HCT116 (cell line): ENCODE results near the gene PNMT. TPM values are rescaled to one million over a fixed set of nuclear protein-coding genes. Genes with fewer than 3 reads are reported as not detected.

ENCODE experiments used
- ATAC-seq: fragments of 200-7000 bp; cut with Tn5 transposase; 2 replicates; pipeline ENCODE4 v1.9.1; 2020; ENCODE audit warnings: mild to moderate bottlenecking, moderate library complexity
- BruUV-seq: library from RNA; stranded (reverse); fragments of 400-500 nt; replicated peaks from 2 replicates; lab custom pipeline; 2021; lab: Mats Ljungman, UMichigan
- CTCF ChIA-PET: fragments of 300-600 bp; sonication (Branson Sonifier 250); formaldehyde crosslinking; loops from one replicate; lab custom pipeline; 2021; ENCODE audit warnings: antibody characterized with exemption; lab: Charles Lee
- POLR2A ChIA-PET: fragments of 300-600, 350-600 bp; sonication (Branson Sonifier 250); formaldehyde crosslinking; loops from one replicate; lab custom pipeline; 2021; ENCODE audit warnings: antibody characterized with exemption; lab: Charles Lee
- RAD21 ChIA-PET, 2 experiments: fragments of 300-600 bp; sonication (Branson Sonifier 250); formaldehyde crosslinking; loops; one replicate each; lab custom pipeline; 2023; ENCODE audit warnings: low total read pairs in 2 of 2; ENCODE audit not compliant: uncharacterized antibody in 2 of 2, unreplicated experiment in 2 of 2, low non-redundant PET in 1 of 2; lab: Charles Lee
- DNase-seq: peaks from one replicate; pipeline ENCODE4 v3.0.0-alpha.2; 2010; ENCODE audit warnings: low read depth, low spot score
- H2AFZ ChIP-seq: fragments of 200-600 bp; shearing (Covaris generic), sonication (generic); 2 replicates; pipeline ENCODE4 v1.6.1; 2017; ENCODE audit warnings: low read depth, mixed run types, mixed read lengths, antibody characterized with exemption, low read length; ENCODE audit not compliant: poor library complexity, severe bottlenecking
- H3K27ac ChIP-seq: 2 replicates; pipeline ENCODE4 v1.5.1; 2012; ENCODE audit warnings: low read depth, low read length
- H3K27me3 ChIP-seq: fragments of 200-600 bp; sonication (generic); 2 replicates; pipeline ENCODE4 v1.6.1; 2016; ENCODE audit warnings: mixed run types, low read length, mixed read lengths; ENCODE audit not compliant: insufficient read depth
- H3K36me3 ChIP-seq, 2 experiments: fragments of 200-500 bp in 1 of 2; fragments of 200-600 bp in 1 of 2; sonication (Bioruptor generic) in 1 of 2; sonication (generic) in 1 of 2; 2 replicates each; pipeline versions ENCODE4 v1.5.1 to v1.6.1; 2014 to 2016; ENCODE audit warnings: low read length in 2 of 2, inconsistent platforms in 1 of 2, mixed read lengths in 1 of 2, mixed run types in 1 of 2; ENCODE audit not compliant: insufficient read depth in 2 of 2, control insufficient read depth in 1 of 2
- H3K4me1 ChIP-seq, 2 experiments: fragments of 200-600 bp in 1 of 2; sonication (generic) in 1 of 2; 2 replicates each; pipeline versions ENCODE4 v1.5.1 to v1.6.1; 2012 to 2017; ENCODE audit warnings: low read length in 2 of 2, inconsistent platforms in 1 of 2, mild to moderate bottlenecking in 1 of 2, mixed read lengths in 1 of 2, mixed run types in 1 of 2, moderate library complexity in 1 of 2; ENCODE audit not compliant: insufficient read depth in 2 of 2, control insufficient read depth in 1 of 2
- H3K4me2 ChIP-seq: fragments of 200-600 bp; sonication (generic); 2 replicates; pipeline ENCODE4 v1.6.1; 2017; ENCODE audit warnings: mixed run types, low read length, mixed read lengths
- H3K4me3 ChIP-seq, 2 experiments: fragments of 200-600 bp in 1 of 2; sonication (generic) in 1 of 2; replicated peaks in 1 of 2; 2 replicates each; pipeline ENCODE4 v1.5.1; 2011 to 2016; ENCODE audit warnings: low read length in 2 of 2, control low read depth in 1 of 2, low read depth in 1 of 2, mild to moderate bottlenecking in 1 of 2, mixed read lengths in 1 of 2, mixed run types in 1 of 2
- H3K79me2 ChIP-seq: fragments of 200-600 bp; sonication (generic); 2 replicates; pipeline ENCODE4 v1.6.1; 2017; ENCODE audit warnings: mild to moderate bottlenecking, mixed run types, low read length, moderate library complexity, mixed read lengths; ENCODE audit not compliant: insufficient read depth
- H3K9ac ChIP-seq: fragments of 200-600 bp; sonication (generic); 2 replicates; pipeline ENCODE4 v1.6.1; 2016; ENCODE audit warnings: low read length, mixed read lengths
- H3K9me2 ChIP-seq: fragments of 200-600 bp; sonication (generic), shearing (Covaris generic); 2 replicates; pipeline ENCODE4 v1.6.1; 2017; ENCODE audit warnings: mixed run types, mild to moderate bottlenecking, moderate library complexity; ENCODE audit not compliant: insufficient read depth
- H3K9me3 ChIP-seq, 2 experiments: fragments of 200-500 bp in 1 of 2; fragments of 200-600 bp in 1 of 2; sonication (Bioruptor generic) in 1 of 2; sonication (generic) in 1 of 2; 2 replicates each; pipeline ENCODE4 v1.6.1; 2014 to 2017; ENCODE audit warnings: low read length in 2 of 2, mixed read lengths in 2 of 2, inconsistent platforms in 1 of 2, low read depth in 1 of 2, mild to moderate bottlenecking in 1 of 2, mixed run types in 1 of 2, moderate library complexity in 1 of 2; ENCODE audit not compliant: control insufficient read depth in 1 of 2, insufficient read depth in 1 of 2
- H4K20me1 ChIP-seq: fragments of 200-600 bp; sonication (generic), shearing (Covaris generic); 2 replicates; pipeline ENCODE4 v1.6.1; 2017; ENCODE audit warnings: mixed run types, mild to moderate bottlenecking, moderate library complexity; ENCODE audit not compliant: insufficient read depth
- ATF3 ChIP-seq: IDR thresholded peaks from 2 replicates; pipeline ENCODE4 v1.6.1; 2012
- CTCF ChIP-seq, 3 experiments: fragments of 200-600 bp in 1 of 3; sonication (generic) in 1 of 3; IDR thresholded peaks in 2 of 3; conservative IDR thresholded peaks in 1 of 3; 2 replicates each; pipeline ENCODE4 v1.5.1; 2012 to 2017; ENCODE audit warnings: low read depth in 2 of 3, low read length in 2 of 3, antibody characterized with exemption in 1 of 3, borderline replicate concordance in 1 of 3, control low read depth in 1 of 3, mild to moderate bottlenecking in 1 of 3, mixed read lengths in 1 of 3, mixed run types in 1 of 3, moderate library complexity in 1 of 3; ENCODE audit not compliant: insufficient read depth in 1 of 3
- EZH2 ChIP-seq: fragments of 200-600 bp; sonication (generic); IDR thresholded peaks from 2 replicates; pipeline ENCODE4 v1.6.1; 2017; ENCODE audit warnings: antibody characterized with exemption, mixed run types
- MAX ChIP-seq: IDR thresholded peaks from 2 replicates; pipeline ENCODE4 v1.6.1; 2012
- POLR2A ChIP-seq: IDR thresholded peaks from 2 replicates; pipeline ENCODE4 v1.7.0; 2011; ENCODE audit warnings: borderline replicate concordance; ENCODE audit not compliant: insufficient read depth, insufficient read length; ENCODE audit errors: extremely low read depth
- POLR2AphosphoS5 ChIP-seq: IDR thresholded peaks from 2 replicates; pipeline ENCODE4 v1.6.1; 2011; ENCODE audit warnings: mild to moderate bottlenecking, low read depth, low read length, moderate library complexity
- RAD21 ChIP-seq: IDR thresholded peaks from 2 replicates; pipeline ENCODE4 v1.6.1; 2012; ENCODE audit warnings: low read depth, mild to moderate bottlenecking
- SIN3A ChIP-seq: IDR thresholded peaks from 2 replicates; pipeline ENCODE4 v1.6.1; 2012; ENCODE audit warnings: low read depth
- ZBTB33 ChIP-seq: IDR thresholded peaks from 2 replicates; pipeline ENCODE4 v1.6.1; 2011; ENCODE audit warnings: mild to moderate bottlenecking, low read length, moderate library complexity; ENCODE audit not compliant: insufficient replicate concordance; ENCODE audit errors: extremely low read depth
- ZNF274 ChIP-seq: fragments of 200-500 bp; sonication (Bioruptor generic); IDR thresholded peaks from 2 replicates; pipeline ENCODE4 v1.6.1; 2014; ENCODE audit warnings: mild to moderate bottlenecking, low read depth, low read length, inconsistent platforms
- intact Hi-C: fragments of 100-400 bp; cut with micrococcal nuclease; formaldehyde crosslinking; loops from 2 replicates; pipeline ENCODE4 v1.10.0; 2022
- total RNA-seq: library from RNA; stranded (reverse); gene quantifications from one replicate; pipeline ENCODE4 v1.2.1, GENCODE V29; 2021; ENCODE audit not compliant: unreplicated experiment

PNMT gene
- total RNA-seq, 1 experiment from 2014 or later = not detected

GRCh38 chr17:39671651-39672521, 3.6 kb downstream of the PNMT start:
- Histone ChIP-seq H3K27me3 (no peaks in the 10 kb centered on the region), H3K27ac (no peak overlapping the region; the same call in 1 of the 2 replicates), H3K36me3 (no peaks in the 10 kb centered on the region), H3K79me2 (no peaks in the 10 kb centered on the region), H4K20me1 (no peaks in the 10 kb centered on the region), H3K4me1 (peaks cover 20 to 21% of the 10 kb centered on the region in 2 experiments; a peak in 3 of 4 replicates), H3K9me2 (no peaks in the 10 kb centered on the region), H3K4me2 (no peak overlapping the region), H3K9me3 (no peaks in the 10 kb centered on the region), H3K4me3 (no peak overlapping the region), H3K9ac (no peak overlapping the region), H2AFZ (no peak overlapping the region)
- POLR2A ChIA-PET = interaction anchor here (1.6 kb wide), 1 partner anchor 50 kb away, joined by 3 read pairs; no protein-coding TSS in a partner anchor
- intact Hi-C loops = loop anchor here (1.0 to 5.0 kb wide), 3 partner anchors 50 to 125 kb away; no protein-coding TSS in a partner anchor
- ATAC-seq = peak; percentile 77
- no TSS peak for BruUV-seq
- RAD21 ChIA-PET = interaction anchor here (0.9 to 3.6 kb wide), 4 partner anchors 47 to 50 kb away, joined by 3 to 15 read pairs (median 4); no protein-coding TSS in a partner anchor
- TF ChIP-seq POLR2A (no peak), POLR2AphosphoS5 (no peak), CTCF (IDR thresholded peaks at IDR 0.05 in 2 of 3, conservative IDR thresholded peaks at IDR 0.05 in 1 of 3; ENCODE audit: borderline replicate concordance in 1 of 3, insufficient read depth in 1 of 3, low read depth in 2 of 3, low read length in 2 of 3) (peak; percentile 77 to 94 (median 81)), EZH2 (no peak), ZBTB33 (no peak), ZNF274 (no peak), MAX (no peak), RAD21 (peak; percentile 86), ATF3 (no peak), SIN3A (no peak)
- peak; percentile 18 for DNase-seq
- CTCF ChIA-PET = interaction anchor here (0.6 to 3.9 kb wide), 12 partner anchors 16 to 465 kb away, joined by 3 to 51 read pairs (median 5); partner anchors contain the start of genes MIEN1 and PGAP3
